Mammary epithelial cell (primary cell): Measurements from ENCODE around the gene DYRK1A.

ENCODE experiments used
- EZH2 ChIP-seq: IDR thresholded peaks from 2 replicates; pipeline ENCODE4 v1.6.1; 2012; ENCODE audit warnings: low read length, inconsistent platforms, borderline replicate concordance
- TF ChIP-seq, protein P1 (sequence below), 2 donors: IDR thresholded peaks in 1 of 2; conservative IDR thresholded peaks in 1 of 2; 2 replicates each; pipeline ENCODE4 v1.5.1; 2011 to 2012; ENCODE audit warnings: inconsistent platforms in 2 of 2, low read length in 2 of 2, mild to moderate bottlenecking in 2 of 2, control low read depth in 1 of 2, low read depth in 1 of 2; ENCODE audit not compliant: insufficient read depth in 1 of 2; ENCODE audit errors: extremely low read depth in 1 of 2

DNA sequence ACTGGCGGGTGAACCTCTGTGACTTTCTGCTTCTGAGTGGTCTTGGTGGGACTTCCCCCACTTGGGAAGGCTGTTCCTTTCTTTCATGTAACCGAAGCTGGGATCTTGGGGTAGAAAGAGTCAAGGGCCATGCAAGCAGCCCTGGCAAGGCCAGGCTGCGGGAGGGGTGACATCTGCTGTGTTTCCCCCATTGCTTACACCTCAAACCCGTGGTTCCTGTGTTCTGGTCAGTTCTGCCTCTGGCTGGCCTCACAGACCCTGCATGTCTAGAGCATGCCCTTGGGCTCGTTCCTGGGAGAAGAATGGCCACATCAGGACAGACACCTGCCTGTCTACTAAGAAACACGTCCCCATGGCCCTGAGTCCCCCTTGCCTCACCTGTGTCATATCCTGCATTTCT lies 207.7 kb downstream of the DYRK1A start:
- TF ChIP-seq, protein P1, sequence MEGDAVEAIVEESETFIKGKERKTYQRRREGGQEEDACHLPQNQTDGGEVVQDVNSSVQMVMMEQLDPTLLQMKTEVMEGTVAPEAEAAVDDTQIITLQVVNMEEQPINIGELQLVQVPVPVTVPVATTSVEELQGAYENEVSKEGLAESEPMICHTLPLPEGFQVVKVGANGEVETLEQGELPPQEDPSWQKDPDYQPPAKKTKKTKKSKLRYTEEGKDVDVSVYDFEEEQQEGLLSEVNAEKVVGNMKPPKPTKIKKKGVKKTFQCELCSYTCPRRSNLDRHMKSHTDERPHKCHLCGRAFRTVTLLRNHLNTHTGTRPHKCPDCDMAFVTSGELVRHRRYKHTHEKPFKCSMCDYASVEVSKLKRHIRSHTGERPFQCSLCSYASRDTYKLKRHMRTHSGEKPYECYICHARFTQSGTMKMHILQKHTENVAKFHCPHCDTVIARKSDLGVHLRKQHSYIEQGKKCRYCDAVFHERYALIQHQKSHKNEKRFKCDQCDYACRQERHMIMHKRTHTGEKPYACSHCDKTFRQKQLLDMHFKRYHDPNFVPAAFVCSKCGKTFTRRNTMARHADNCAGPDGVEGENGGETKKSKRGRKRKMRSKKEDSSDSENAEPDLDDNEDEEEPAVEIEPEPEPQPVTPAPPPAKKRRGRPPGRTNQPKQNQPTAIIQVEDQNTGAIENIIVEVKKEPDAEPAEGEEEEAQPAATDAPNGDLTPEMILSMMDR (conservative IDR thresholded peaks at IDR 0.05 in 1 of 2, IDR thresholded peaks at IDR 0.05 in 1 of 2; ENCODE audit: extremely low read depth in 1 of 2, insufficient read depth in 1 of 2, low read depth in 1 of 2, low read length in 2 of 2), result no peak
- TF ChIP-seq EZH2, result no peak
